ENCODE results near the gene CDH9.

Gene CDH9

GRCh38 chr5:26948921-26949320 lies 89.5 kb downstream of the CDH9 start:
- Histone ChIP-seq H3K27ac (ENCODE audit: low read depth, low read length) (no peak overlapping the region), H3K36me3 (ENCODE audit: low read length) (no peaks in the 10 kb centered on the region), H3F3A (ENCODE audit: insufficient read depth) (no peaks in the 10 kb centered on the region), H3K4me2 (ENCODE audit: low read depth, low read length, poor library complexity, severe bottlenecking) (no peak overlapping the region), H3K9ac (ENCODE audit: low read length) (no peak overlapping the region), H4K20me1 (ENCODE audit: low read depth, low read length) (no peaks in the 10 kb centered on the region), H3K4me3 (ENCODE audit: insufficient read depth, low read length, poor library complexity, severe bottlenecking) (no peak overlapping the region), H2AFZ (ENCODE audit: low read depth, low read length, severe bottlenecking) (peak overlapping the region; percentile 38), H3K9me2 (replicated peaks; ENCODE audit: insufficient read depth, low read length) (no peaks in the 10 kb centered on the region), H3K79me2 (ENCODE audit: insufficient read depth, low read length) (no peaks in the 10 kb centered on the region), H3K27me3 (ENCODE audit: low read length) (no peaks in the 10 kb centered on the region), H3K9me3 (ENCODE audit: insufficient read depth, low read length) (no peaks in the 10 kb centered on the region)
- TF ChIP-seq, protein P1, sequence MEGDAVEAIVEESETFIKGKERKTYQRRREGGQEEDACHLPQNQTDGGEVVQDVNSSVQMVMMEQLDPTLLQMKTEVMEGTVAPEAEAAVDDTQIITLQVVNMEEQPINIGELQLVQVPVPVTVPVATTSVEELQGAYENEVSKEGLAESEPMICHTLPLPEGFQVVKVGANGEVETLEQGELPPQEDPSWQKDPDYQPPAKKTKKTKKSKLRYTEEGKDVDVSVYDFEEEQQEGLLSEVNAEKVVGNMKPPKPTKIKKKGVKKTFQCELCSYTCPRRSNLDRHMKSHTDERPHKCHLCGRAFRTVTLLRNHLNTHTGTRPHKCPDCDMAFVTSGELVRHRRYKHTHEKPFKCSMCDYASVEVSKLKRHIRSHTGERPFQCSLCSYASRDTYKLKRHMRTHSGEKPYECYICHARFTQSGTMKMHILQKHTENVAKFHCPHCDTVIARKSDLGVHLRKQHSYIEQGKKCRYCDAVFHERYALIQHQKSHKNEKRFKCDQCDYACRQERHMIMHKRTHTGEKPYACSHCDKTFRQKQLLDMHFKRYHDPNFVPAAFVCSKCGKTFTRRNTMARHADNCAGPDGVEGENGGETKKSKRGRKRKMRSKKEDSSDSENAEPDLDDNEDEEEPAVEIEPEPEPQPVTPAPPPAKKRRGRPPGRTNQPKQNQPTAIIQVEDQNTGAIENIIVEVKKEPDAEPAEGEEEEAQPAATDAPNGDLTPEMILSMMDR (IDR thresholded peaks at IDR 0.05; ENCODE audit: insufficient read depth, low read length, poor library complexity, severe bottlenecking) = no peak
- TF ChIP-seq EZH2phosphoT487 (conservative IDR thresholded peaks at IDR 0.05; ENCODE audit: low read length) = no peak

- H4K20me1 ChIP-seq (ENCODE audit: low read depth, low read length) = no peaks in the 10 kb centered on the region
- H3K9ac ChIP-seq (ENCODE audit: low read length) = no peak overlapping the region
- no peaks in the 10 kb centered on the region for H3F3A ChIP-seq (ENCODE audit: insufficient read depth)
- H3K27me3 ChIP-seq (ENCODE audit: low read length) = no peaks in the 10 kb centered on the region
- H3K79me2 ChIP-seq (ENCODE audit: insufficient read depth, low read length) = no peaks in the 10 kb centered on the region
- H3K9me2 ChIP-seq (replicated peaks; ENCODE audit: insufficient read depth, low read length) = no peaks in the 10 kb centered on the region
- H3K36me3 ChIP-seq (ENCODE audit: low read length) = no peaks in the 10 kb centered on the region
- H3K27ac ChIP-seq (ENCODE audit: low read depth, low read length) = no peak overlapping the region
- TF ChIP-seq EZH2phosphoT487 (conservative IDR thresholded peaks at IDR 0.05; ENCODE audit: low read length) = no peak
- TF ChIP-seq, protein P1 (IDR thresholded peaks at IDR 0.05; ENCODE audit: insufficient read depth, low read length, poor library complexity, severe bottlenecking) = no peak
- no peak overlapping the region for H3K4me3 ChIP-seq (ENCODE audit: insufficient read depth, low read length, poor library complexity, severe bottlenecking)
- H3K9me3 ChIP-seq (ENCODE audit: insufficient read depth, low read length) = no peaks in the 10 kb centered on the region; the same call in 1 of the 2 replicates
- H2AFZ ChIP-seq (ENCODE audit: low read depth, low read length, severe bottlenecking) = no peak overlapping the region
- H3K4me2 ChIP-seq (ENCODE audit: low read depth, low read length, poor library complexity, severe bottlenecking) = no peak overlapping the region
These were observed 92.5 kb downstream of the CDH9 start for GRCh38 chr5:26945901-26946300.

DNA sequence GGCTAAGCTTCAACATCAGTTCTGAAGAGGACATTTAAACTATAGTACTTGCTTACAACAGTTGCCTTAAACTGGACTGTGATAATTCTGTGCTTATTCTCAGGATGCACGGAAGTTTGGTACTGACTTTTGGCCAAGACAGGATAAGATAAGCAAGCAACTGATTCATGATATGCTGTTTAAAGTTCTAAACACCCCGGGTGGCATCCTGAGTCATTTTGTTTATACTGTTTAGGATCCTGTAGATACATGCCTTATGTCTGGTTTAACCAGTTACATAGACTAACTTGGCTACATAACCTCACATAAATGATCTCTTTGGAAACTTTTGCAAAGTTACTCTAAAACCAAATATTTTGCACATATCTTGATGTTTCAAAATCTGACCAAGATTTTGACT lies 95.9 kb downstream of the CDH9 start:
- Histone ChIP-seq H3K79me2 (ENCODE audit: insufficient read depth, low read length) (no peaks in the 10 kb centered on the region), H3K4me3 (ENCODE audit: insufficient read depth, low read length, poor library complexity, severe bottlenecking) (no peak overlapping the region)

More for the DNA sequence above, 95.9 kb downstream of the CDH9 start:
- Histone ChIP-seq H3F3A (ENCODE audit: insufficient read depth) (no peaks in the 10 kb centered on the region), H3K9me2 (replicated peaks; ENCODE audit: insufficient read depth, low read length) (no peaks in the 10 kb centered on the region), H3K27me3 (ENCODE audit: low read length) (no peaks in the 10 kb centered on the region), H3K27ac (ENCODE audit: low read depth, low read length) (no peak overlapping the region), H3K9ac (ENCODE audit: low read length) (no peak overlapping the region), H3K9me3 (ENCODE audit: insufficient read depth, low read length) (no peaks in the 10 kb centered on the region; the same call in 1 of the 2 replicates), H3K36me3 (ENCODE audit: low read length) (no peaks in the 10 kb centered on the region), H3K4me2 (ENCODE audit: low read depth, low read length, poor library complexity, severe bottlenecking) (no peak overlapping the region), H2AFZ (ENCODE audit: low read depth, low read length, severe bottlenecking) (no peak overlapping the region), H4K20me1 (ENCODE audit: low read depth, low read length) (no peaks in the 10 kb centered on the region)
- no peak for TF ChIP-seq EZH2phosphoT487 (conservative IDR thresholded peaks at IDR 0.05; ENCODE audit: low read length)
- TF ChIP-seq, protein P1 (IDR thresholded peaks at IDR 0.05; ENCODE audit: insufficient read depth, low read length, poor library complexity, severe bottlenecking) = no peak

All from SU-DHL-6 (cell line).